Brain microvascular endothelial cell (primary cell): ENCODE data around the gene ADAMTSL3.

Experiments
- DNase-seq: peaks from one replicate; pipeline ENCODE4 v3.0.0-alpha.2; 2020
- H3K27ac ChIP-seq: fragments of 250-450 bp; sonication (Bioruptor Pico); 2 replicates; pipeline ENCODE4 v1.5.1; 2020; ENCODE audit warnings: mild to moderate bottlenecking, moderate library complexity
- H3K27me3 ChIP-seq: fragments of 250-450 bp; sonication (Bioruptor Pico); replicated peaks from 2 replicates; pipeline ENCODE4 v1.5.1; 2020; ENCODE audit warnings: mild to moderate bottlenecking
- H3K36me3 ChIP-seq: fragments of 250-450 bp; sonication (Bioruptor Pico); replicated peaks from 2 replicates; pipeline ENCODE4 v1.5.1; 2020; ENCODE audit warnings: mild to moderate bottlenecking
- H3K4me3 ChIP-seq: 2 replicates; pipeline ENCODE4 v1.5.1; 2011; ENCODE audit warnings: low read depth, mild to moderate bottlenecking, control low read depth, low read length, moderate library complexity
- CTCF ChIP-seq: IDR thresholded peaks from 2 replicates; pipeline ENCODE4 v1.5.1; 2011; ENCODE audit warnings: low read depth, mild to moderate bottlenecking, moderate library complexity, low read length, control low read depth, inconsistent platforms; ENCODE audit errors: missing control alignments
- in situ Hi-C: cut with HindIII; loops from 2 replicates; pipeline ENCODE4 v1.10.0; 2017; ENCODE audit warnings: low sequenced_read_pairs, low pct_ligation_motif_present

Gene ADAMTSL3

GRCh38 chr15:83739629-83740028 lies 85.7 kb downstream of the ADAMTSL3 start:
- Histone ChIP-seq H3K27me3 (no peaks in the 10 kb centered on the region), H3K27ac (no peak overlapping the region), H3K36me3 (no peaks in the 10 kb centered on the region), H3K4me3 (no peak overlapping the region)
- no peak for DNase-seq
- TF ChIP-seq CTCF = no peak
- in situ Hi-C loops = no loop called here

- no peaks in the 10 kb centered on the region for H3K36me3 ChIP-seq
- TF ChIP-seq CTCF = no peak
- H3K4me3 ChIP-seq = no peak overlapping the region
- H3K27me3 ChIP-seq = no peaks in the 10 kb centered on the region
- in situ Hi-C loops = no loop called here
- H3K27ac ChIP-seq = no peak overlapping the region
- no peak for DNase-seq
These were observed 91.8 kb downstream of the ADAMTSL3 start for GRCh38 chr15:83745771-83746170.

GRCh38 chr15:83746231-83746630 lies 92.3 kb downstream of the ADAMTSL3 start:
- no peak for TF ChIP-seq CTCF
- Histone ChIP-seq H3K36me3 (no peaks in the 10 kb centered on the region), H3K27me3 (no peaks in the 10 kb centered on the region), H3K4me3 (no peak overlapping the region), H3K27ac (no peak overlapping the region)
- no peak for DNase-seq
- in situ Hi-C loops = no loop called here

DNA sequence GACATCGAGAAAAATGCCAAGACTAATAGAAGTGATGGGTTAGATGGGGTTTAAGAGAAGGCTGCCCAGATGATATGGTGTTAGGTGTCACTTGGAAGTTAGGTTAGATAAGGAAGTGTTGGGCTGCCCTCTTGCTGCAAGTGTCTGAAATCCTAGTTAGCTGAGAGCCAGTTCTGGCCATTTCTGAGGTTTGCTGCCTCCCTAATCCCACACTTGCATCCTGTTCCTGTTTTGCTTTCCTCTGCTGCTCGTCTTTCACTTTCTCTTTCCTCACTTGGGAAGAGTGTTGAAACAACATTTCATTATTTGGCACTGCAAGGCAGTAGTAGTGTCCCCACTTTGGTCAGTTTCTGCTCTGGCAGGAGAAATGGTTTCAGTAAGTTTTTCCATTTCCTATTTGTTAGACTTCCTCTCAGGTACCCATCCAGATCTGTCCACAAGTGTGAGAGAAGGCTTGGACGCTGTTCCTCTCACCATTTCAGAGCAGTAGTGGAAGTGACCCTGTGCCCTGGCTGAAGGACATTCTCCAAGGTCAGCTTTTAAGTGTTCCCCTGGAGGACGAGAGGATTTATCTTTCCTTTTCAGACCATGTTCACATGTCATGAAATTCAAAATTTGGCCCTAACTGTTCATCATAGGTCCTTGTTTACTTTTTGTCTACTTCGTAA lies 93.3 kb downstream of the ADAMTSL3 start:
- TF ChIP-seq CTCF = peak; percentile 46
- no peak overlapping the region for H3K27ac ChIP-seq
- DNase-seq = peak; percentile 40
- H3K36me3 ChIP-seq = no peaks in the 10 kb centered on the region
- no peak overlapping the region for H3K4me3 ChIP-seq
- in situ Hi-C loops = no loop called here
- no peaks in the 10 kb centered on the region for H3K27me3 ChIP-seq

GRCh38 chr15:83747718-83748110 lies 93.8 kb downstream of the ADAMTSL3 start:
- TF ChIP-seq CTCF = no peak
- no peak for DNase-seq
- Histone ChIP-seq H3K4me3 (no peak overlapping the region), H3K27ac (no peak overlapping the region), H3K36me3 (no peaks in the 10 kb centered on the region), H3K27me3 (no peaks in the 10 kb centered on the region)
- in situ Hi-C loops = no loop called here
